Choroid plexus epithelial cell (primary cell): ENCODE measurements around the gene GDPD2.

ENCODE experiments used
- DNase-seq: peaks from one replicate; pipeline ENCODE4 v3.0.0-alpha.2; 2010; ENCODE audit warnings: low read depth
- H3K4me3 ChIP-seq: 2 replicates; pipeline ENCODE4 v1.5.1; 2011; ENCODE audit warnings: low read depth, mild to moderate bottlenecking, control low read depth, low read length, moderate library complexity
- CTCF ChIP-seq: conservative IDR thresholded peaks from 2 replicates; pipeline ENCODE4 v1.5.1; 2011; ENCODE audit warnings: low read depth, mild to moderate bottlenecking, control low read depth, inconsistent platforms, low read length, moderate library complexity

The GDPD2 gene

GRCh38 chrX:70445951-70446350 is 22.8 kb downstream of the GDPD2 start:
- no peak for TF ChIP-seq CTCF
- H3K4me3 ChIP-seq = no peak overlapping the region
- DNase-seq = no peak

DNA sequence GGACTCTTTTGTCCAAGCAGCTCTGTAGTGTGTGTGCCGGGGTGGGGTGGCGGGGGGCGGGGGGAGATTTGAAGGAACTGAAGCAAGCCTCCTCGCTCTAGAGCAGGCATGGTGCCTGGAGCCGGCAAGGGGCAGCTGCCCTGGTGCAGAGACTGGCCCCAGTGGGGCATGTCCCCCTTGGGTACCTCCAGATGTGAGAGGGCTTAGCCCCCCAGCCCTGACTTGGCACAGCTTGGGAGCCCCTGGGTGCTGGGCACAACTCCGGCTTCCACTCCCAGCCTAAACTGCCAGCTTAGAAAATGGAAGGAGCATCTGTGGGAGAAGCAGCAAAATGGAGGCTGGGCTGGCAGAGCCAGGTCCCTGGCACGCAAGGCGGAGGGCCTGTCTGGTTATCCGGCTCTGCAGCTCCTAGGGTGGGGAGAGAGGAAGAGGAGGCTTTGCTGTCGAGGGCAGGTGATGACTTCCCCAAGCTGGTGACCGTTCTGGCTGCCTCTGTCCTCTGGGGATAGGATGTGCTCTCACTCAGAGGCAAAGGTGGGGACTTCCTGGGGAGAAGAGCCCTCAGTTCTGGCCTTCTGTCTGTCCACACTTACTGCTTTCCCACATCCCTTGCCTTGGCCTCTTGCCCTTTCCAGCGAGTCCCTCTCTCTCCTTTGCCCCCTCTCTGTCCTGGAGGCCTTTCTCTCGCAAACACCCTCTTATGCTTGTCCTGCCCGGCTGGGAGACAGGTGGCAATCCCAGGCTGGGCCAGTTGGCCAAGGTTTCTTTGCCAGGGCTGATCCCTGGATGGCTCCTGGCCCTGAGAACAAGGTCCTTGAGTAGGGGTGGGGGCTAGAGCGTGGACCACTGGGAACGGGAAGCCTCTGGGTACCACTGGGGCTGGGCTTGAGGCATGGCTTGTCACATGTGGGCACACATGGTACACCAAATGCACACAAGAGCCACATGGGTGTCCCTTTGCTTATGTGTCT is 23.6 kb downstream of the GDPD2 start:
- TF ChIP-seq CTCF = no peak
- no peak for DNase-seq
- no peak overlapping the region for H3K4me3 ChIP-seq

- no peak for TF ChIP-seq CTCF
- DNase-seq = no peak
- H3K4me3 ChIP-seq = no peak overlapping the region
Measured at GRCh38 chrX:70449457-70449966, 26.4 kb downstream of the GDPD2 start.

GRCh38 chrX:70452143-70452733 is 29.1 kb downstream of the GDPD2 start:
- H3K4me3 ChIP-seq = peak overlapping the region; percentile 62
- peak; percentile 74 for TF ChIP-seq CTCF
- peak; percentile 30 for DNase-seq

DNA sequence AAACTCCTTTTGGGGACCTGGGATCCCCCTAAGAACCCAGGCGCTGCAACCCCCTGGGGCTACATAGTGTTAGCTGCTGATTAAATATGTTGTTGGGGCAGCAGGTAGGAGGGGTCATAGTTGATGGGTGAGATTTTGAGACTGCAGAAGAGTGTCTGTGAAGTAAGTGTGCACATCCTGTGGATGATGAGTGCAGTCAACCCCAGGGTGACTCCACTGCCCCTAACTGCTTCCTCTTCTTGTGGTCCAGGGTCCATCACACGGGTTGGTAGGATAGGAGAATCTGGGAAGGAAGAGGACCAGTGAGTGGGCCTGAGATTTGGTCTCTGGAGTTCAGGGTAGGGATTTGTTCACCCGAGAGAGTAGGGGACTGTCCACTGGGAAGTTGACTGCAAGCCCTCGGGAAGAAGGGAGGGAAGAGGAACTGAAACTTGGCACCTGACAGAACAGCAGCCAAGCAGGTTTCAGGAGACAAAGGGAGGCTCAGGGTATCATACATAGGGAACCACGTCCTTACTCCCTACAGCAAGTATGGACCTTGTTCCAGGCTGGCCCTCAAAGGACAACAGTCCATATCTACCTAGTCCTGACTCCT is 30.0 kb downstream of the GDPD2 start:
- no peak for DNase-seq
- H3K4me3 ChIP-seq = no peak overlapping the region
- TF ChIP-seq CTCF = no peak

DNA sequence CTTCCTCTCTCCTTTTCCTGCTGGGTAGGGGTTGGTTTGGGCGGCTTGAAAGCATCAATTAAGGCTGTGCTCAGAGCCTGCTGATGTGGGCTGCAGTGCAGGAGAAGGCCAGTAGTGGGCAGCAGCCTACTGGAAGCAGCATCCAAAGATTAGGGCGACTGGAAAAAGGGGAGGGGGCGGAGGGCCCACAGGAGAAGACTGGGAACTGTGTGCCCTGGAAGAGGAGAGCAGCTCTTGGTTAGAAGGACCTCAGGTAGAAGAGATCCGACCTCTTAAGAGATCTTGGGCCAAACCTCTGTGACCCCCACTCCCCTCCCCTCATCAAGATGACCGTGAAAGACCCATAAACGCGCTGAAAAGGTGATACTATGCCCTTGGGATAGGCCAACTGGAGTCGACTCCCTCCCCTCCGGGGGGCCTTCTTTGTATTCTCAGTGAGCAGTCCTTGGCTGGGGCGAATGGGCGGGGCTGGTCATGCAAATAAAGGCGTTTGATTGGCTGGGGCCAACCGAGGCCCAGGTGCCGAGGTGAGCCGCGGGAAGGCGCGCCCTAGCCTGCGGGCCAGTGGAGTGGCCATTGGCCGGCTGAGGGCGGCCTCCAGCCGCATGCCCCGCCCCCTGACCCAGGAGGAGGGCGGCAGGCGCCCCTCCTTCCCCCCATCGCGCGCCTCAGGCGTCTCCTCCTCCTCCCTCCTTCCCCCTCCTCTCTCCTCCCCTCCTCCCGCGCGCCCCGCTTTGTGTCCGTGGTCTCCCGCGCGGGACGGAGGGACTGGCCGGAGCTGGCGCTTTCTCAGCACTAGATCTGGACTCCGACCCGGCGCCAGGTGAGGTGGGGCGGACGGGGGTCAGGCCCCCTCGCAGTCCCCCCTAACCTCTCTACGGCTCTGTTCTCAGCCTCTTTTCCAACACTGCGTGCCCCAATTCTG is 31.6 kb downstream of the GDPD2 start:
- DNase-seq = peak; percentile 67
- peak; percentile 92 for TF ChIP-seq CTCF
- peak overlapping the region; percentile 59 for H3K4me3 ChIP-seq
